ENCODE measurements around the gene GIMAP1.

GIMAP1 gene

DNA sequence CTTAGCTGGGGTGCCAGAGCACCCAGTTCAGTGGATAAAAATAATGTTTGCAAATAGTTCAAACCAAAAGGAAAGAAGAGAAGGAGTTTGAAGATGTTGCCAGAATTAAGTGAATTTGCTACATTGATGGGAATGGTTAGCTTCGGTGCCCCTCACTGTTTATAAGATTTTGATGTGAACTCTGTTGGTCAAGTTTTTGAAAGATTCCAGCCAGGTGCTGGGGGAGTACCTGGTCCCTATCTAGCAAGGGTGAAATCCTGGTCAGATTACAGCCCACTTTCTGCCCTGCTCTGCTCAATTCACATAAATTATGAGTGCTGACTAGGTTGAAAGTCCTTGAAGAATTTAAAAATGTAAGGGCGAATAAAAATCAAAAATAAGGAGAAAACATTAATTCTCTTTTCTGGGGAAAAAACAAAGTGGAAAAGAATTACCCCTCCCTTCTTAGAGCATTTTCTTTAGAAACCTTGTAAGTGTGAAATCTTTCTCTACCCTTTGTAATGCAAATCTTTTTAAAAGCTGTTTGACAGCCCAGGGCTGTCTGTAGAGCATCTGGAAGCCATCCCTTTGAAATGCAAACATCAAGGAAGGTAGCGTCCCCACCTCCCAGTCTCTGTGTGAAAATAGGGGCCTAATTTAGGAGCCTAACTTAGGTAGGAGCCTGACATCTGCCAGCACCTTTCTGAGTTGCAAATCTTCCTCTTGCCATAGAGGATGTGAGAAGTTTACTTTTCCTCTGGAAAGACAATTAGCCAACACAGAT, 19.4 kb downstream of the GIMAP1 start:
- Histone ChIP-seq H3K27ac (ENCODE audit: low read depth, low read length) (no peak overlapping the region), H3K4me3 (ENCODE audit: low read depth in 1 of 2, low read length in 2 of 2) (no peak overlapping the region), H3K9me3 (ENCODE audit: control insufficient read depth in 1 of 2, low read length in 2 of 2) (no peaks in the 10 kb centered on the region), H3K4me1 (ENCODE audit: control insufficient read depth in 1 of 2, insufficient read depth in 2 of 2, low read length in 2 of 2) (peaks cover 0 to 4% of the 10 kb centered on the region in 2 donors), H3K36me3 (ENCODE audit: control insufficient read depth in 1 of 2, insufficient read depth in 2 of 2, low read length in 2 of 2) (no peaks in the 10 kb centered on the region), H3K27me3 (ENCODE audit: control insufficient read depth in 1 of 2, insufficient read depth in 2 of 2, low read length in 2 of 2) (no peaks in the 10 kb centered on the region), H3K9ac (ENCODE audit: low read depth in 1 of 2, low read length in 2 of 2) (no peak overlapping the region)

DNA sequence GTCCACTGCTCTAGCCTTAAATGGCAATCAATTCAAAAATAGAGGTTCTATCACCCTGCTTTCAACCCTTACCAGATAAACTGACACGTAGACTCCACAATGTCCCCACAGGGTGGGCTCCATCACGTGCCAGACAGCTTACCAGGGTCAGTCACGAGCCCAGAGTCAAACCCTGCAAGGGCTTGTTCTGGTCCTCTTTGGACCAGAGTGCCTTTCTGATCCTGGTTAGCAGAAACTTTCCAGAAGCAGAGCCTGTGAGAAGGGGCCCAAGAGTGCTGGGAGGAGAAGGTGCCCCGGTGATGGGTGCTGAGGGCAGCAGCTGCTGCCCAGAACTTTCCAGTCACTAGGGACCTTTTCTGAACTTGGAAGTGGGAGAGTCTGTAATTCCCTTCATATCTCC, 20.5 kb downstream of the GIMAP1 start:
- H3K36me3 ChIP-seq (ENCODE audit: control insufficient read depth in 1 of 2, insufficient read depth in 2 of 2, low read length in 2 of 2), result no peaks in the 10 kb centered on the region
- H3K9me3 ChIP-seq (ENCODE audit: control insufficient read depth in 1 of 2, low read length in 2 of 2), result no peaks in the 10 kb centered on the region
- no peaks in the 10 kb centered on the region for H3K27me3 ChIP-seq (ENCODE audit: control insufficient read depth in 1 of 2, insufficient read depth in 2 of 2, low read length in 2 of 2)
- peaks cover 0 to 4% of the 10 kb centered on the region in 2 donors for H3K4me1 ChIP-seq (ENCODE audit: control insufficient read depth in 1 of 2, insufficient read depth in 2 of 2, low read length in 2 of 2)
- H3K27ac ChIP-seq (ENCODE audit: low read depth, low read length), result no peak overlapping the region
- H3K4me3 ChIP-seq (ENCODE audit: low read depth in 1 of 2, low read length in 2 of 2), result peak overlapping the region; percentile 72 to 75
- H3K9ac ChIP-seq (ENCODE audit: low read depth in 1 of 2, low read length in 2 of 2), result peak overlapping the region in 1 of 2 donors; percentile 70

GRCh38 chr7:150737265-150738055, 21.0 kb downstream of the GIMAP1 start, which contains the start of gene GIMAP5:
Gene GIMAP5, plus strand, starts transcription at chr7:150737418. Its CDS starts 3,467 bp downstream, at chr7:150740885.
- Histone ChIP-seq H3K4me3 (ENCODE audit: low read depth in 1 of 2, low read length in 2 of 2) (peak within 1 kb of the TSS; percentile 72 to 75), H3K9me3 (ENCODE audit: control insufficient read depth in 1 of 2, low read length in 2 of 2) (no peaks in the 10 kb centered on the region), H3K4me1 (ENCODE audit: control insufficient read depth in 1 of 2, insufficient read depth in 2 of 2, low read length in 2 of 2) (peaks cover 0 to 7% of the 10 kb centered on the region in 2 donors), H3K27ac (ENCODE audit: low read depth, low read length) (peak within 1 kb of the TSS; percentile 68), H3K36me3 (ENCODE audit: control insufficient read depth in 1 of 2, insufficient read depth in 2 of 2, low read length in 2 of 2) (peaks cover 0 to 4% of the 10 kb centered on the region in 2 donors), H3K27me3 (ENCODE audit: control insufficient read depth in 1 of 2, insufficient read depth in 2 of 2, low read length in 2 of 2) (no peaks in the 10 kb centered on the region), H3K9ac (ENCODE audit: low read depth in 1 of 2, low read length in 2 of 2) (peak within 1 kb of the TSS; percentile 54 to 70)

DNA sequence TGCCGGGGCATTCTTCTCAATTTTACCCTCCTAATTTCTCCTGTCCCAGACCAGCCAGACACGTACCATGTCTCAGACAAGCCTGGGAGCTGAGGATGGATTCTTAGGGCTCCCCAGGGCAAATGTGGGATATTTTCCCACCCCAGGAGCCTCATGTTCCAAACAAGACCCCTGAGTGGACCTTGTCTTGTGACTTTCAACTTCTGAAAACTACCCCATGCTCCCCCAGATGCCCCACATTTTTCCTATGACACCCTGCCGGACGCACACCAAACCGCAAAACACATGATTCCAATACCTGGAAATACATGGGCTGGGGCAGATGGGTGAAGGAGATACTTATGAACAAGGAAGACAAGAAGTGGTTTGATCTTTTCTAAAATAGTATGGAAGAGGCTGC, 21.7 kb downstream of the GIMAP1 start:
- peaks cover 0 to 7% of the 10 kb centered on the region in 2 donors for H3K4me1 ChIP-seq (ENCODE audit: control insufficient read depth in 1 of 2, insufficient read depth in 2 of 2, low read length in 2 of 2)
- peaks cover 0 to 10% of the 10 kb centered on the region in 2 donors for H3K36me3 ChIP-seq (ENCODE audit: control insufficient read depth in 1 of 2, insufficient read depth in 2 of 2, low read length in 2 of 2)
- no peaks in the 10 kb centered on the region for H3K27me3 ChIP-seq (ENCODE audit: control insufficient read depth in 1 of 2, insufficient read depth in 2 of 2, low read length in 2 of 2)
- peak overlapping the region; percentile 72 to 75 for H3K4me3 ChIP-seq (ENCODE audit: low read depth in 1 of 2, low read length in 2 of 2)
- H3K9ac ChIP-seq (ENCODE audit: low read depth in 1 of 2, low read length in 2 of 2), result peak overlapping the region; percentile 54 to 70
- peak overlapping the region; percentile 68 for H3K27ac ChIP-seq (ENCODE audit: low read depth, low read length)
- no peaks in the 10 kb centered on the region for H3K9me3 ChIP-seq (ENCODE audit: control insufficient read depth in 1 of 2, low read length in 2 of 2)

GRCh38 chr7:150738591-150739001, 22.2 kb downstream of the GIMAP1 start:
- Histone ChIP-seq H3K36me3 (ENCODE audit: control insufficient read depth in 1 of 2, insufficient read depth in 2 of 2, low read length in 2 of 2) (peaks cover 0 to 15% of the 10 kb centered on the region in 2 donors), H3K9me3 (ENCODE audit: control insufficient read depth in 1 of 2, low read length in 2 of 2) (no peaks in the 10 kb centered on the region), H3K9ac (ENCODE audit: low read depth in 1 of 2, low read length in 2 of 2) (peak overlapping the region; percentile 41 to 70), H3K4me3 (ENCODE audit: low read depth in 1 of 2, low read length in 2 of 2) (peak overlapping the region; percentile 72 to 75), H3K27me3 (ENCODE audit: control insufficient read depth in 1 of 2, insufficient read depth in 2 of 2, low read length in 2 of 2) (no peaks in the 10 kb centered on the region), H3K4me1 (ENCODE audit: control insufficient read depth in 1 of 2, insufficient read depth in 2 of 2, low read length in 2 of 2) (peaks cover 0 to 7% of the 10 kb centered on the region in 2 donors), H3K27ac (ENCODE audit: low read depth, low read length) (peak overlapping the region; percentile 68)

GRCh38 chr7:150739033-150739432, 22.6 kb downstream of the GIMAP1 start:
- Histone ChIP-seq H3K27me3 (ENCODE audit: control insufficient read depth in 1 of 2, insufficient read depth in 2 of 2, low read length in 2 of 2) (no peaks in the 10 kb centered on the region), H3K9ac (ENCODE audit: low read depth in 1 of 2, low read length in 2 of 2) (peak overlapping the region in 1 of 2 donors; percentile 70), H3K4me3 (ENCODE audit: low read depth in 1 of 2, low read length in 2 of 2) (peak overlapping the region; percentile 72 to 75), H3K9me3 (ENCODE audit: control insufficient read depth in 1 of 2, low read length in 2 of 2) (no peaks in the 10 kb centered on the region), H3K36me3 (ENCODE audit: control insufficient read depth in 1 of 2, insufficient read depth in 2 of 2, low read length in 2 of 2) (peaks cover 0 to 15% of the 10 kb centered on the region in 2 donors), H3K27ac (ENCODE audit: low read depth, low read length) (no peak overlapping the region), H3K4me1 (ENCODE audit: control insufficient read depth in 1 of 2, insufficient read depth in 2 of 2, low read length in 2 of 2) (peaks cover 0 to 7% of the 10 kb centered on the region in 2 donors)

- Histone ChIP-seq H3K27me3 (ENCODE audit: control insufficient read depth in 1 of 2, insufficient read depth in 2 of 2, low read length in 2 of 2) (no peaks in the 10 kb centered on the region), H3K4me3 (ENCODE audit: low read depth in 1 of 2, low read length in 2 of 2) (peak overlapping the region; percentile 72 to 75), H3K36me3 (ENCODE audit: control insufficient read depth in 1 of 2, insufficient read depth in 2 of 2, low read length in 2 of 2) (peaks cover 0 to 15% of the 10 kb centered on the region in 2 donors), H3K9ac (ENCODE audit: low read depth in 1 of 2, low read length in 2 of 2) (peak overlapping the region in 1 of 2 donors; percentile 3), H3K4me1 (ENCODE audit: control insufficient read depth in 1 of 2, insufficient read depth in 2 of 2, low read length in 2 of 2) (peaks cover 0 to 7% of the 10 kb centered on the region in 2 donors), H3K27ac (ENCODE audit: low read depth, low read length) (no peak overlapping the region), H3K9me3 (ENCODE audit: control insufficient read depth in 1 of 2, low read length in 2 of 2) (no peaks in the 10 kb centered on the region)
These were observed 23.6 kb downstream of the GIMAP1 start for GRCh38 chr7:150740053-150740452.

DNA sequence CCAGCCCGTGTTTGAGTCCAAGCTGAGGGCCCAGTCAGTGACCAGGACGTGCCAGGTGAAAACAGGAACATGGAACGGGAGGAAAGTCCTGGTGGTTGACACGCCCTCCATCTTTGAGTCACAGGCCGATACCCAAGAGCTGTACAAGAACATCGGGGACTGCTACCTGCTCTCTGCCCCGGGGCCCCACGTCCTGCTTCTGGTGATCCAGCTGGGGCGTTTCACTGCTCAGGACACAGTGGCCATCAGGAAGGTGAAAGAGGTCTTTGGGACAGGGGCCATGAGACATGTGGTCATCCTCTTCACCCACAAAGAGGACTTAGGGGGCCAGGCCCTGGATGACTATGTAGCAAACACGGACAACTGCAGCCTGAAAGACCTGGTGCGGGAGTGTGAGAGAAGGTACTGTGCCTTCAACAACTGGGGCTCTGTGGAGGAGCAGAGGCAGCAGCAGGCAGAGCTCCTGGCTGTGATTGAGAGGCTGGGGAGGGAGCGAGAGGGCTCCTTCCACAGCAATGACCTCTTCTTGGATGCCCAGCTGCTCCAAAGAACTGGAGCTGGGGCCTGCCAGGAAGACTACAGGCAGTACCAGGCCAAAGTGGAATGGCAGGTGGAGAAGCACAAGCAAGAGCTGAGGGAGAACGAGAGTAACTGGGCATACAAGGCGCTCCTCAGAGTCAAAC, 26.0 kb downstream of the GIMAP1 start:
- Histone ChIP-seq H3K27ac (ENCODE audit: low read depth, low read length) (no peak overlapping the region), H3K36me3 (ENCODE audit: control insufficient read depth in 1 of 2, insufficient read depth in 2 of 2, low read length in 2 of 2) (peaks cover 0 to 15% of the 10 kb centered on the region in 2 donors), H3K9me3 (ENCODE audit: control insufficient read depth in 1 of 2, low read length in 2 of 2) (no peaks in the 10 kb centered on the region), H3K27me3 (ENCODE audit: control insufficient read depth in 1 of 2, insufficient read depth in 2 of 2, low read length in 2 of 2) (no peaks in the 10 kb centered on the region), H3K9ac (ENCODE audit: low read depth in 1 of 2, low read length in 2 of 2) (no peak overlapping the region), H3K4me1 (ENCODE audit: control insufficient read depth in 1 of 2, insufficient read depth in 2 of 2, low read length in 2 of 2) (peaks cover 0 to 2% of the 10 kb centered on the region in 2 donors), H3K4me3 (ENCODE audit: low read depth in 1 of 2, low read length in 2 of 2) (peak overlapping the region in 1 of 2 donors; percentile 7)

DNA sequence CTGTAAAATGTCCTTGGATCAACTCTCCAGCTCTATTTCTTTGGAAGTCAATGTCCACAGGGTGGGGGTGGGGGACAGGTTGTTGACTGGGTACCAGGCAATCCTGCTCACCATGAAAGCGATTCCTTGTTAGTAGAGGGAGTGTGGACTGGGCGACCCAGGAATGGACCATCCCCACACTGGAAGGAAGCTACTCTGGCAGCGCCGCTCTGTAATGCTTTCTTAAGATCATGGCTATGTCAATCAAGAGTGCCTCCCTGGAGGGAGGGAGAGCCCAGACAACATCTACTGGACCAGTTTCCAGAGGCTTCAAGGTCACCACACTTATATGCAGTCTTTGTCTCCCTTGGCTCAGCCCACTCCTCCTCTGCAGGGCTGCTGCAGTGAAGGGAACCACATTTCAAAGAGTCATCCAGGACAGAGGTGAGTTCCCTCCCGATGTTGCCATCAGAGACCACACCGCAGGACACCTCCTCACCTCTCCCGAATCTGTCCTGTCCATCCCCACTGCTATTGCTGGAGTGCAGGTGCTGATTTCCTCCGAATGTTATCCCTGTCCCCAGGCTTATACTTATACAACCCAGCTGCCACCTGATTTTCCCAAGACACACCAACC, 27.7 kb downstream of the GIMAP1 start:
- no peak overlapping the region for H3K27ac ChIP-seq (ENCODE audit: low read depth, low read length)
- H3K9me3 ChIP-seq (ENCODE audit: control insufficient read depth in 1 of 2, low read length in 2 of 2), result no peaks in the 10 kb centered on the region
- H3K4me1 ChIP-seq (ENCODE audit: control insufficient read depth in 1 of 2, insufficient read depth in 2 of 2, low read length in 2 of 2), result peaks cover 0 to 2% of the 10 kb centered on the region in 2 donors
- H3K9ac ChIP-seq (ENCODE audit: low read depth in 1 of 2, low read length in 2 of 2), result no peak overlapping the region
- H3K4me3 ChIP-seq (ENCODE audit: low read depth in 1 of 2, low read length in 2 of 2), result no peak overlapping the region
- no peaks in the 10 kb centered on the region for H3K27me3 ChIP-seq (ENCODE audit: control insufficient read depth in 1 of 2, insufficient read depth in 2 of 2, low read length in 2 of 2)
- peaks cover 0 to 15% of the 10 kb centered on the region in 2 donors for H3K36me3 ChIP-seq (ENCODE audit: control insufficient read depth in 1 of 2, insufficient read depth in 2 of 2, low read length in 2 of 2)

Data from duodenal mucosa (tissue), 2 donors.